Measurements from ENCODE around the gene DKK3.

The DKK3 gene

DNA sequence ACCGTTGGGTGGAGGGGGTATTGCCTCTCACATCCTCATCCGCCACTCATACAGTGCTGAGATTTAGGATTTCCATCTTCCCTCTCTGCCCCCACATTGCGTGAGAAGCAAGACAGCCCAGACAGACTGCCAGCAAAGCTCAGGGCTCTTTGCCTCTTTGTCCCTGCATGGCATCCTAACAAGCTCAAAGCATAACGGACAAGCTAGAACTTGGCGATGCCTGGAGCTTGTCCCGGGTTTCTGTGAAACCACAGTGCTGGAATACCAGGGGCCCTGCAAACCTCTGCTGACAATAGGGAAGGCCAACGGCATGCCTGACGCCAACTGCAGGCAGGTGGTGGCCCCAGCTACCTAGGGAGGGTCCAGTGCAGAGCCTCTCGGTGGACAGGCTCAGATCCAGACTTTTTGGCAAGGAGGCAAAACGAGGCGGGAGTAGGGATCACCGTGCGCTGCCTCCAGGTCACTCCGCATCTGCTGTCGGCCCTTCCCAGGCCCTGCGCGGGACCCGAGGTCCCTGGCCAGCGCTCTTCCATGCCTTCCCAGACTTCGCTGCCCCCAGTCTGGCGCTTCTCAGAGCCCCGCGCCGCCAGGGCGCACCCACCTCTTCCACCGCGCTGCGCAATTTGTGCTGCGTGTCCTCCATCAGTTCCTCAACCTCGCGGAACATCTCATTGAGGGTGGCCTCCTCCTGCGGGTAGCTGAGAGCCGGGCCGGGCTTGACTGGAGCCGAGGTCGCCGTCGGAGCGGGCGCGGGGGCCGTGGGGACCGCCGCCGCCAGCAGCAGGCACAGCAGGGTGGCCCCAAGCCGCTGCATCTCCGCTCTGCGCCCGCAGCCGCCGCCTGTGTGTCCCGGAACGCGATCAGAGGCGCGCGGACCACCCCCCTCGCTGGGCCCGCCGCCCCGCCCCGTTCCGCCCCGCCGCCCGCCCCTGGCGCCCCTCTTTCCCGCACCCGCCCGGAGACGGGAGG is at the start of gene DKK3:
DKK3 (minus strand) TSS at position 858 of the 969 bp plus-strand sequence; CDS start at position 814, 44 bp downstream.
- no peak for DNase-seq (ENCODE audit: low read depth)
- peak within 1 kb of the TSS; percentile 85 for H3K4me3 ChIP-seq (ENCODE audit: low read length)
- TF ChIP-seq, protein P1, sequence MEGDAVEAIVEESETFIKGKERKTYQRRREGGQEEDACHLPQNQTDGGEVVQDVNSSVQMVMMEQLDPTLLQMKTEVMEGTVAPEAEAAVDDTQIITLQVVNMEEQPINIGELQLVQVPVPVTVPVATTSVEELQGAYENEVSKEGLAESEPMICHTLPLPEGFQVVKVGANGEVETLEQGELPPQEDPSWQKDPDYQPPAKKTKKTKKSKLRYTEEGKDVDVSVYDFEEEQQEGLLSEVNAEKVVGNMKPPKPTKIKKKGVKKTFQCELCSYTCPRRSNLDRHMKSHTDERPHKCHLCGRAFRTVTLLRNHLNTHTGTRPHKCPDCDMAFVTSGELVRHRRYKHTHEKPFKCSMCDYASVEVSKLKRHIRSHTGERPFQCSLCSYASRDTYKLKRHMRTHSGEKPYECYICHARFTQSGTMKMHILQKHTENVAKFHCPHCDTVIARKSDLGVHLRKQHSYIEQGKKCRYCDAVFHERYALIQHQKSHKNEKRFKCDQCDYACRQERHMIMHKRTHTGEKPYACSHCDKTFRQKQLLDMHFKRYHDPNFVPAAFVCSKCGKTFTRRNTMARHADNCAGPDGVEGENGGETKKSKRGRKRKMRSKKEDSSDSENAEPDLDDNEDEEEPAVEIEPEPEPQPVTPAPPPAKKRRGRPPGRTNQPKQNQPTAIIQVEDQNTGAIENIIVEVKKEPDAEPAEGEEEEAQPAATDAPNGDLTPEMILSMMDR (conservative IDR thresholded peaks at IDR 0.05; ENCODE audit: low read depth, low read length) = no peak

DNA sequence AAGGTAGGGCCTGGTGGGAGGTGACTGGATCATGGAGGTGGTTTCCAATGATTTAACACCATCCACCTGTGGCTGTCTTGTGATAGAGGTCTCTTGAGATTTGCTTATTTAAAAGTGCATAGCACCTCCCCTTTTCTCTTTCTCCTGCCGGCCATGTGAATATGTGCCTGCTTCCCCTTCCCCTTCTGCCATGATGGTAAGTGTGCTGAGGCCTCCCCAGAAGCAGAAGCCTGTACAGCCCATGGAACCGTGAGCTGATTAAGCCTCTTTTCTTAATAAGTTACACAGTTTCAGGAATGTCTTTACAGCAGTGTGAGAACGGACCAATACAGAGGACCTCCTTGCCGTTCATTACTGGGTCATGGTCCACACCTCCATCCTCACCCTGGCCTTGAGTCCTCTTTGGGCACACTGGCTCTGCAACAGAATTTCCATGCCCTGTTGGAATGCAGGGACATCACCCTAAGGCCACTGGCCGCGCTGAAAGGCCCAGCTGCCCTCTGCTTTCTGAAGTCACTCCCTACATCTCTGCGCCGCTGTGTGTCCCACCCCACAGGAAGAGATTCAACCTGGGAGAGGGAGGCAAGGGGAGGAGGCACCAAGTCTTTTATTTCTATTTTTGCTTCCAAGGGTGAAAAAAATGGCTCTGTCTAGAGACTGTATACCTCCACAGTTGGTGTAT is 49.0 kb upstream of the DKK3 start:
- no peak for DNase-seq (ENCODE audit: low read depth)
- no peak overlapping the region for H3K4me3 ChIP-seq (ENCODE audit: low read length)
- TF ChIP-seq, protein P1 (conservative IDR thresholded peaks at IDR 0.05; ENCODE audit: low read depth, low read length) = no peak

DNA sequence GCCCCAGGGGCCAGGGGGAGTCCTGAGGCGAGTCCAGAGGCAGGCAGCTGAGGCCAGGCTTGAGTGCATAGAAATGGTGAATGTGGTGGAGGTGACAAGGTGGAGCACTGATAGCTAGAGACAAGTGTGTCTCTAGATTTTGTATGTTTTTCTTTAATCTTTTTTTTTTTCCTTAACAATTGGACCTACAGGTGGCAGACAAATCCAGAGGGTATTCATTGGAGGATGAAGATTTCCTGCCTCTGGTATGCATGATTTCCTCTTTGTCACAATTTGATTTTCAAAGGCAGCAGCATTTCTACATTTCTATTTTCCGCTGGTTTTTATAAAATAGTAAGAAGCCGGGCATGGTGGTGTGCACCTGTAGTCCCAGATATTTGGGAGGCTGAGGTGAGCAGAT is 47.7 kb upstream of the DKK3 start:
- no peak overlapping the region for H3K4me3 ChIP-seq (ENCODE audit: low read length)
- DNase-seq (ENCODE audit: low read depth) = no peak
- TF ChIP-seq, protein P1 (conservative IDR thresholded peaks at IDR 0.05; ENCODE audit: low read depth, low read length) = peak; percentile 2

DNA sequence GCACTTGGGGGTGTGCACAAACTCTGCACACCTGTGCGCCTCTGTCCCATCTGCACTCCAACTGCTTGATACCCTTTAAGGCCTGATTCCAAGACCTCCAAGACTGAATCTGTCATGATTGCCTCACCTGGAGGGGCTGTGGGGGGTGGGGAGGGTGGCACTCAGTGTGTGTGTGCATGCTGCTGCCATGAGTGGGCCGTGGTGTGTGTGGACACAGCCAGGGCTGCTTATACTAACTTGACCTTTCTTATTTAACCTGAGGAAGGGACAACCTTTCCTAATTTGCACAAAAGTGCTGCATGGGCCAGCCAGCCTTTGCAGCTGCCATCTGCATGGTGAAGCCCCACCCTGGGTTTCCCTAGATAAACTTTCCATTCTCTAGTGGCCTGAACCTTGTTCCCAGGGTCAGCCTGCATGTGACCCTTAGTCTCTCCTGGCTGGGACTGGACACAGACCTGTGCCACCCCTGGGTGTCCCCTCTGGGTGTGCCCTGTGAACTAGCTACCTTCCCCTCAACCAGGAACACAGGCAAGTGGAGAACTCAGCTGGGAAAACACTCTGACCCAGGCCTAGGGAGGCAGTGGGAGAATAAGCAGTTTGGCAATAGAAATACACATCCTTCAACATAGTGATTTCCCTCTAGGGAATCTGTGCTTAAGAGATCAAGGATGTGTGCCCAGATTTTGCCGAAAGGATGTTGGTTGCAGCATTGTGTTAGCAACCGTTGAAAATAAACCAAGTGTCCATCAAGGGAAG is 45.4 kb upstream of the DKK3 start:
- no peak overlapping the region for H3K4me3 ChIP-seq (ENCODE audit: low read length)
- DNase-seq (ENCODE audit: low read depth) = no peak

DNA sequence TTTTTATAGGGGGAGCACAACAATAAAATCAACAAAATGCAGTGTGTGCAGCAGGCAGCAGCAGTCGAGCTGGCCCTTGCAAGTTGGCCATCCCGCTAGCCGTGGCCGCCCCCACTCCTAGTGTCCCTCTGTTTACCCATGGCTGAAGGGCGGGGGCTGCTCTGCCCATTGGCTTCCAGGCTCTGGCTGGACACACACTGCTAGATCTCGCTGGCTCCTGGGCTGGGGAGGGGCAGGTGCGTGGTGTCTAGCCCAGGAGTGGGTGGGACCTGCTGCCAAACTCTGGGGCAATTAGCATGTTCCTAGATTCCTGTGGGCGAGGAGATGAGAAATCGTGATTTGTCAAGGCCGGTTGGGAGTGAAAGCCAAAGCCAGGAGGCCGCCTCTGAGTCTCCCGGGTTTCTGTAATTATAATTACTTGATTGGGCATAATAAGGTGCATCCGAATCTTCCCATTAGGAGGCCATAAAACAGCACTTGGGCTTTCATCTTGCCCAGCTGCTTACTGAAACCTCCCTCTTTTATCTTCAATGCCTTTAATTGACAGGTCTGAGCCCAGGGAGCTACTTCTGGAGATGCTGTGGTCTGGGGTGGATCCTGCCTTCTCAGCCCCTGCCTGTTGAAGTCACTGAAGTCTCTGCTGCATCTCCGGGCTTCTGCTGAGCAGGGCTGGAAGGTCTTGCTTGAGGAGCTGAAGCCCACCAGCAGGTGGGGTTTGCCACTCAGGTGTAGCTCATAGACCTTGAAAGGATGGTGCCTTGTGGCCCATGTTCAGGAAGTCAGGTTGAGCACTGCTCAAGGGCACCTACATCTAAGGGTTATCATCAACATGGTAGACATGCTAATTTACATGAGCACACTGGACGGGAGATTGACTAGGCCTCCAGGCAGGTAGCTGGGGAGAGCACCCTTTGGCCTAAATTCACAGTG is 44.5 kb upstream of the DKK3 start:
- H3K4me3 ChIP-seq (ENCODE audit: low read length) = no peak overlapping the region
- TF ChIP-seq, protein P1 (conservative IDR thresholded peaks at IDR 0.05; ENCODE audit: low read depth, low read length) = peak; percentile 28
- no peak for DNase-seq (ENCODE audit: low read depth)

More for the DNA sequence above, 45.4 kb upstream of the DKK3 start:
- TF ChIP-seq, protein P1 (conservative IDR thresholded peaks at IDR 0.05; ENCODE audit: low read depth, low read length) = no peak

DNA sequence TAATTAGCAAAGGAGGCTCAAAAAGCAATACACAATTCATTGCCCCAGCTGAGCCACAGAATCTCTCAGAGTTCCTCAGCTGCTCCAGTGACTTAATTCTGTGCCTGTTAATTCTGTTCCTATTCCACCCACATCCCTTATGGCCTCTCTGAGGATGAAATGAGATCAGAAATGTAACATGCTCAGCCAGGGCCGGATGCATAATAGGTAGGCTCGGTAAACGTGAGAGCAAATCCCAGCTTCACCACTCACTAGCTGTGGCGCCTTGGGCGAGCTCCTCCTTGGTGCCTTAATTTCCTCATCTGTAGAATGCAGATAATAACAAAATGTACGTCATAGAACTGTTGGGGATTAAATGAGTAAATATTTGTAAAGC is 42.8 kb upstream of the DKK3 start:
- no peak for DNase-seq (ENCODE audit: low read depth)
- TF ChIP-seq, protein P1 (conservative IDR thresholded peaks at IDR 0.05; ENCODE audit: low read depth, low read length) = no peak
- no peak overlapping the region for H3K4me3 ChIP-seq (ENCODE audit: low read length)
